Ishikawa (cell line): ENCODE measurements around the gene IL12A.
A peak's percentile ranks its signal among the peaks of the same experiment; 100 is the strongest.

ENCODE experiments used
- CEBPB ChIP-seq: IDR thresholded peaks from 2 replicates; pipeline ENCODE4 v1.6.1; 2012
- CREB1 ChIP-seq: IDR thresholded peaks from 2 replicates; pipeline ENCODE4 v1.6.1; 2012; ENCODE audit warnings: low read depth
- EGR1 ChIP-seq: IDR thresholded peaks from 2 replicates; pipeline ENCODE4 v1.6.1; 2012
- EP300 ChIP-seq: IDR thresholded peaks from 2 replicates; pipeline ENCODE4 v1.6.1; 2012; ENCODE audit warnings: borderline replicate concordance
- FOXM1 ChIP-seq: IDR thresholded peaks from 2 replicates; pipeline ENCODE4 v1.6.1; 2012; ENCODE audit warnings: low read depth, borderline replicate concordance
- NFIC ChIP-seq: IDR thresholded peaks from 2 replicates; pipeline ENCODE4 v1.6.1; 2012
- RAD21 ChIP-seq: IDR thresholded peaks from 2 replicates; pipeline ENCODE4 v1.6.1; 2012; ENCODE audit warnings: low read depth
- TAF1 ChIP-seq: IDR thresholded peaks from 2 replicates; pipeline ENCODE4 v1.6.1; 2012; ENCODE audit warnings: low read depth, mild to moderate bottlenecking
- TCF12 ChIP-seq: IDR thresholded peaks from 2 replicates; pipeline ENCODE4 v1.6.1; 2012; ENCODE audit warnings: low read depth
- TEAD4 ChIP-seq: IDR thresholded peaks from 2 replicates; pipeline ENCODE4 v1.6.1; 2012
- USF1 ChIP-seq: IDR thresholded peaks from 2 replicates; pipeline ENCODE4 v1.6.1; 2012
- YY1 ChIP-seq: IDR thresholded peaks from 2 replicates; pipeline ENCODE4 v1.6.1; 2012; ENCODE audit warnings: low read depth
- ZBTB7A ChIP-seq: IDR thresholded peaks from 2 replicates; pipeline ENCODE4 v1.6.1; 2012; ENCODE audit warnings: low read depth
- TF ChIP-seq, protein P1 (sequence below): IDR thresholded peaks from 2 replicates; pipeline ENCODE4 v1.6.1; 2012
- TF ChIP-seq, protein P2 (sequence below): IDR thresholded peaks from 2 replicates; pipeline ENCODE4 v1.6.1; 2012; ENCODE audit warnings: low read depth, mild to moderate bottlenecking

The IL12A gene

DNA sequence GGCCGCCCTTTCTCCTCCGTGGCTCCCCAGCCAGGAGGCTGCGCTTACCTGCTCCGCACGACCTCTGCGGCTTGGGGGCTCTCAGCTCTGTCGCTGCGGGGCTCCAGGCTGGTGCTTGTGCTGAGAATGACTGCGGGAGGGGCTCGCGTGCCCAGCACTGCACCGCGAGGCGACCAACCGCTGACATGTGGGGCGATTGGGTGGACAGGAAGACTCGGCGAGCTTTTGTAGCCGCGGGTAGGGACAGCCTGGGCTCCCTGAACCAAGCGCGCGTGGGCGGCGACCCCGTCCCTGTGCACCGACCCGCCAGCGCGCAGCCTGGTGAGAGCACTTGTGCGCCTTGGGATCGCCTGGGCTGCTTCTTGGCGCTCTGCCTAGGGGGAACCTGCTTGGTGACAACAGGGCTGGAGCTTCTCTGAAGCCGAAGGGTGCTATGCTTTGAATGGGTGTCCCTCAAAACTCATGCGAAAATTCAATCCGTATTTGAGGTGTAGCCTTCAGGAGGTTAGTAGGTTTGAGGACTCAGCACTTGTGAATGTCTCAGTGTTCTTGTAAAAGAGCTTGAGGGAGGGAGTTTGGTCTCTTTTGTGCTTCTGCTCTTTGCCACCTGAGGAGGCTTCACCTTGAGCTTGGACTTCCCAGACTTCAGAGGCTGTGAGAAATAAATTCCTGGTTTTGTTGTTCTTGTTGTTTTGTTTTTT lies 50.4 kb downstream of the IL12A start:
- no peak for TF ChIP-seq EP300
- TF ChIP-seq CREB1 = no peak
- TF ChIP-seq, protein P1, sequence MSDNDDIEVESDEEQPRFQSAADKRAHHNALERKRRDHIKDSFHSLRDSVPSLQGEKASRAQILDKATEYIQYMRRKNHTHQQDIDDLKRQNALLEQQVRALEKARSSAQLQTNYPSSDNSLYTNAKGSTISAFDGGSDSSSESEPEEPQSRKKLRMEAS = peak; percentile 25; the same call in 1 of the 2 replicates
- TF ChIP-seq RAD21 = no peak
- no peak for TF ChIP-seq CEBPB
- 0 out of 2 replicates have a peak, but pooled peaks have one; percentile 20 for TF ChIP-seq NFIC
- no peak for TF ChIP-seq FOXM1
- peak; percentile 83 for TF ChIP-seq EGR1
- no peak for TF ChIP-seq TEAD4

DNA sequence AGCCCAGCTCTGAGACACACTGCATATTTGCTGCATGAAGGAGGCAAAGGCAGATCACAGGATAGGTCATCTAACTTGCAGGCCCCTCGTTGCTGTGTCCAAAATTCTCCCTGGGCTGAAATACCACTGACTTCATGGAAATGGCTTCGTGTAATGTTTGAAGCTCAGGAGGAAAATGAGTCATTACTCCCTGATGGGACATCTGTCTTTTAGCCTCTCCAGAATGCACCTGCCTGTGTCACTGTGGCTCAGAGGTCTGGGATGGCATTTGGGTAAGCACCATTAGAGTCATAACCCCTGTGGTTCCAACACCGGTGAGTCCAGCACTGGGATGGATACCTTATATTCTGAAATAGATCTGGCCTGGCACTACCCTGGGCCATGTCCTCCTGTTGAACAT lies 51.5 kb downstream of the IL12A start:
- TF ChIP-seq NFIC = no peak
- TF ChIP-seq EGR1 = no peak
- no peak for TF ChIP-seq YY1
- TF ChIP-seq USF1 = no peak
- TF ChIP-seq, protein P1 = no peak
- TF ChIP-seq TEAD4 = no peak
- TF ChIP-seq TCF12 = no peak
- TF ChIP-seq RAD21 = no peak
- TF ChIP-seq FOXM1 = no peak

DNA sequence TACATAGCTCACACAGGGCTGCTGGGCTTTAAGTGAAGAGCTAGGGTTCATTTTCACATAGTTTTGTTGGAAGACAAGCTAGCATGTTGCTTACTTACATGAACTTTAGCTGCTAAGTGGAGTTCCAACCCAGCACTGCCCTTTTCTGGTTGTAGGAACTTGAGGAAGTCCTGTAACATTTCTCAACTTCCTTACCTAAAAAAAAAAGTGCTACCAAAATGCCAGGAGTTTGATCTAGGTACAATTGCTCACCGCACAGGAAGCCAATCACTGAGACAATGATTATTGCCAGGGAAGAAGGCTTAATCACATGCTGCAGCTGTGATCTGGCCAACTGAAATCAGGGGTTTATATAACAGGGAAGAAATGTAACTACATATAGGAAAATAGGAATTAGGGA lies 52.8 kb downstream of the IL12A start:
- no peak for TF ChIP-seq EGR1
- no peak for TF ChIP-seq FOXM1
- TF ChIP-seq TCF12 = no peak
- TF ChIP-seq TEAD4 = no peak
- TF ChIP-seq CEBPB = no peak
- TF ChIP-seq NFIC = no peak
- no peak for TF ChIP-seq TAF1
- TF ChIP-seq EP300 = no peak
- TF ChIP-seq CREB1 = no peak
- TF ChIP-seq, protein P2, sequence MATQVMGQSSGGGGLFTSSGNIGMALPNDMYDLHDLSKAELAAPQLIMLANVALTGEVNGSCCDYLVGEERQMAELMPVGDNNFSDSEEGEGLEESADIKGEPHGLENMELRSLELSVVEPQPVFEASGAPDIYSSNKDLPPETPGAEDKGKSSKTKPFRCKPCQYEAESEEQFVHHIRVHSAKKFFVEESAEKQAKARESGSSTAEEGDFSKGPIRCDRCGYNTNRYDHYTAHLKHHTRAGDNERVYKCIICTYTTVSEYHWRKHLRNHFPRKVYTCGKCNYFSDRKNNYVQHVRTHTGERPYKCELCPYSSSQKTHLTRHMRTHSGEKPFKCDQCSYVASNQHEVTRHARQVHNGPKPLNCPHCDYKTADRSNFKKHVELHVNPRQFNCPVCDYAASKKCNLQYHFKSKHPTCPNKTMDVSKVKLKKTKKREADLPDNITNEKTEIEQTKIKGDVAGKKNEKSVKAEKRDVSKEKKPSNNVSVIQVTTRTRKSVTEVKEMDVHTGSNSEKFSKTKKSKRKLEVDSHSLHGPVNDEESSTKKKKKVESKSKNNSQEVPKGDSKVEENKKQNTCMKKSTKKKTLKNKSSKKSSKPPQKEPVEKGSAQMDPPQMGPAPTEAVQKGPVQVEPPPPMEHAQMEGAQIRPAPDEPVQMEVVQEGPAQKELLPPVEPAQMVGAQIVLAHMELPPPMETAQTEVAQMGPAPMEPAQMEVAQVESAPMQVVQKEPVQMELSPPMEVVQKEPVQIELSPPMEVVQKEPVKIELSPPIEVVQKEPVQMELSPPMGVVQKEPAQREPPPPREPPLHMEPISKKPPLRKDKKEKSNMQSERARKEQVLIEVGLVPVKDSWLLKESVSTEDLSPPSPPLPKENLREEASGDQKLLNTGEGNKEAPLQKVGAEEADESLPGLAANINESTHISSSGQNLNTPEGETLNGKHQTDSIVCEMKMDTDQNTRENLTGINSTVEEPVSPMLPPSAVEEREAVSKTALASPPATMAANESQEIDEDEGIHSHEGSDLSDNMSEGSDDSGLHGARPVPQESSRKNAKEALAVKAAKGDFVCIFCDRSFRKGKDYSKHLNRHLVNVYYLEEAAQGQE = no peak
- TF ChIP-seq, protein P1 = no peak
- TF ChIP-seq ZBTB7A = no peak
- no peak for TF ChIP-seq YY1
- TF ChIP-seq USF1 = no peak
- no peak for TF ChIP-seq RAD21

DNA sequence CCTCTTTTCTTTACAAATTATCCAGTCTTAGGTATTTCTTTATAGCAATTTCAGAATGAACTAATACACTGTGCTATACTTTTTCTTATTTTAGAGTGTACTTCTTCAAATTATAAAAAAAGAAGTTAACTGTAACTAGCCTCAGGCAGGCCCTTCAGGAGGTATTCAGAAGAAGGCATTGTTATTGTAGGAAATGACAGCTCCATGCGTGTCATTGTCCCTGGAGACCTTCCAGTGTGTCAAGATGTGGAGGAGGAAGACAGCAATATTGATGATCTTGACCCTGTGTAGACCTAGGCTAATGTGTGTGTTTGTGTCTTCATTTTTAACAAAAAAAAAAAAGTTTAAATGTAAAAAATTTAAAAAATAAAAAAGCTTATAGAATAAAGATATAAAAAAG lies 55.5 kb downstream of the IL12A start:
- TF ChIP-seq ZBTB7A = no peak
- no peak for TF ChIP-seq YY1
- TF ChIP-seq CEBPB = no peak
- TF ChIP-seq USF1 = no peak
